ENCODE results near the gene METRN. TPM values are rescaled to one million over a fixed set of nuclear protein-coding genes. Genes with fewer than 3 reads are reported as not detected.

METRN gene
- total and polyA plus RNA-seq, 2 donors (not counting 1 experiment from before 2014, with no cell fraction given): 6.9 to 10.4 TPM

GRCh38 chr16:694863-695354, 20.0 kb upstream of the METRN start:
- Histone ChIP-seq H3K9me3 (ENCODE audit: control extremely low read depth in 1 of 3, control insufficient read depth in 2 of 3, insufficient read depth in 1 of 3, low read length in 2 of 3) (peaks cover 0 to 34% (median 0%) of the 10 kb centered on the region in 3 donors), H3K4me3 (ENCODE audit: control extremely low read depth in 1 of 5, extremely low read depth in 1 of 5, insufficient read depth in 1 of 5, low read depth in 2 of 5, low read length in 4 of 5) (peak overlapping the region in 4 of 5 experiments; percentile 40 to 58 (median 52)), H4K20me1 (ENCODE audit: control insufficient read depth, insufficient read depth, low read length, poor library complexity, severe bottlenecking) (no peaks in the 10 kb centered on the region), H3K4me2 (replicated peaks; ENCODE audit: low read depth, low read length, poor library complexity, severe bottlenecking) (peak overlapping the region; percentile 96), H3K79me2 (ENCODE audit: control insufficient read depth, insufficient read depth, low read length) (peaks cover under 1% of the 10 kb centered on the region), H3K27ac (ENCODE audit: low read length in 2 of 2) (no peak overlapping the region), H3K9ac (ENCODE audit: low read length) (peak overlapping the region; percentile 58), H3K4me1 (ENCODE audit: control insufficient read depth in 2 of 2, insufficient read depth in 2 of 2, low read length in 2 of 2) (peaks cover 27 to 38% of the 10 kb centered on the region in 2 donors), H3K36me3 (replicated peaks in 1 of 2; ENCODE audit: control extremely low read depth in 1 of 2, control insufficient read depth in 1 of 2, extremely low read depth in 1 of 2, insufficient read depth in 2 of 2, low read length in 1 of 2) (no peaks in the 10 kb centered on the region), H3K27me3 (replicated peaks in 1 of 4; ENCODE audit: control extremely low read depth in 1 of 4, control insufficient read depth in 3 of 4, insufficient read depth in 4 of 4, low read length in 3 of 4) (peaks cover 0 to 53% (median 20%) of the 10 kb centered on the region in 4 experiments), H2AFZ (ENCODE audit: insufficient read depth, low read depth, low read length, poor library complexity, severe bottlenecking) (peak overlapping the region; percentile 33)
- H3K9me3 Mint-ChIP-seq (ENCODE audit: insufficient read depth): no peaks in the 10 kb centered on the region
- 0% methylated on average over 23 of the region's 37 CpGs for WGBS (ENCODE audit: insufficient coverage)
- H3K27me3 Mint-ChIP-seq: peaks cover 17% of the 10 kb centered on the region
- no peak for TF ChIP-seq CTCF (IDR thresholded peaks at IDR 0.05)
- no peak for TF ChIP-seq EZH2 (IDR thresholded peaks at IDR 0.05; ENCODE audit: borderline replicate concordance, insufficient read depth, low read depth, low read length, poor library complexity, severe bottlenecking)
- CTCF ChIA-PET: no interaction called here
- no peak for ATAC-seq (ENCODE audit: low read depth)
- H3K4me1 Mint-ChIP-seq: peaks cover 20% of the 10 kb centered on the region
- peak; percentile 44 for DNase-seq
- peak overlapping the region; percentile 41 for H3K4me3 Mint-ChIP-seq
- POLR2A ChIA-PET: interaction anchor here (1.0 kb wide), 1 partner anchor 59 kb away, joined by 3 read pairs; the partner anchor contains the start of gene METTL26
- intact Hi-C loops (cut with micrococcal nuclease): no loop called here
- H3K27ac Mint-ChIP-seq: no peak overlapping the region

GRCh38 chr16:695355-696089, 19.4 kb upstream of the METRN start:
- Histone ChIP-seq H3K27me3 (replicated peaks in 1 of 4; ENCODE audit: control extremely low read depth in 1 of 4, control insufficient read depth in 3 of 4, insufficient read depth in 4 of 4, low read length in 3 of 4) (peaks cover 0 to 59% (median 25%) of the 10 kb centered on the region in 4 experiments), H4K20me1 (ENCODE audit: control insufficient read depth, insufficient read depth, low read length, poor library complexity, severe bottlenecking) (no peaks in the 10 kb centered on the region), H3K9me3 (ENCODE audit: control extremely low read depth in 1 of 3, control insufficient read depth in 2 of 3, insufficient read depth in 1 of 3, low read length in 2 of 3) (peaks cover 0 to 38% (median 0%) of the 10 kb centered on the region in 3 donors), H3K36me3 (replicated peaks in 1 of 2; ENCODE audit: control extremely low read depth in 1 of 2, control insufficient read depth in 1 of 2, extremely low read depth in 1 of 2, insufficient read depth in 2 of 2, low read length in 1 of 2) (no peaks in the 10 kb centered on the region), H3K9ac (ENCODE audit: low read length) (peak overlapping the region; percentile 73), H2AFZ (ENCODE audit: insufficient read depth, low read depth, low read length, poor library complexity, severe bottlenecking) (peak overlapping the region; percentile 71), H3K4me3 (ENCODE audit: control extremely low read depth in 1 of 5, extremely low read depth in 1 of 5, insufficient read depth in 1 of 5, low read depth in 2 of 5, low read length in 4 of 5) (peak overlapping the region; percentile 12 to 67 (median 55)), H3K4me1 (ENCODE audit: control insufficient read depth in 2 of 2, insufficient read depth in 2 of 2, low read length in 2 of 2) (peaks cover 30 to 38% of the 10 kb centered on the region in 2 donors), H3K79me2 (ENCODE audit: control insufficient read depth, insufficient read depth, low read length) (no peaks in the 10 kb centered on the region), H3K4me2 (replicated peaks; ENCODE audit: low read depth, low read length, poor library complexity, severe bottlenecking) (peak overlapping the region; percentile 96), H3K27ac (ENCODE audit: low read length in 2 of 2) (no peak overlapping the region)
- WGBS (ENCODE audit: insufficient coverage): 4% methylated on average over 71 of the region's 71 CpGs
- Mint-ChIP-seq H3K4me3 (peak overlapping the region; percentile 87), H3K27me3 (peaks cover 17% of the 10 kb centered on the region), H3K9me3 (ENCODE audit: insufficient read depth) (no peaks in the 10 kb centered on the region), H3K27ac (peak overlapping the region; percentile 65), H3K4me1 (peaks cover 16% of the 10 kb centered on the region)
- intact Hi-C loops (cut with micrococcal nuclease): no loop called here
- ATAC-seq (ENCODE audit: low read depth) (peak; percentile 76), DNase-seq (peak; percentile 70)
- POLR2A ChIA-PET: interaction anchor here (1.0 kb wide), 1 partner anchor 59 kb away, joined by 3 read pairs; the partner anchor contains the start of gene METTL26
- no peak for TF ChIP-seq EZH2 (IDR thresholded peaks at IDR 0.05; ENCODE audit: borderline replicate concordance, insufficient read depth, low read depth, low read length, poor library complexity, severe bottlenecking)
- TF ChIP-seq CTCF (IDR thresholded peaks at IDR 0.05): no peak
- CTCF ChIA-PET: no interaction called here
